Measurements from ENCODE around the gene RANBP2.

DNA sequence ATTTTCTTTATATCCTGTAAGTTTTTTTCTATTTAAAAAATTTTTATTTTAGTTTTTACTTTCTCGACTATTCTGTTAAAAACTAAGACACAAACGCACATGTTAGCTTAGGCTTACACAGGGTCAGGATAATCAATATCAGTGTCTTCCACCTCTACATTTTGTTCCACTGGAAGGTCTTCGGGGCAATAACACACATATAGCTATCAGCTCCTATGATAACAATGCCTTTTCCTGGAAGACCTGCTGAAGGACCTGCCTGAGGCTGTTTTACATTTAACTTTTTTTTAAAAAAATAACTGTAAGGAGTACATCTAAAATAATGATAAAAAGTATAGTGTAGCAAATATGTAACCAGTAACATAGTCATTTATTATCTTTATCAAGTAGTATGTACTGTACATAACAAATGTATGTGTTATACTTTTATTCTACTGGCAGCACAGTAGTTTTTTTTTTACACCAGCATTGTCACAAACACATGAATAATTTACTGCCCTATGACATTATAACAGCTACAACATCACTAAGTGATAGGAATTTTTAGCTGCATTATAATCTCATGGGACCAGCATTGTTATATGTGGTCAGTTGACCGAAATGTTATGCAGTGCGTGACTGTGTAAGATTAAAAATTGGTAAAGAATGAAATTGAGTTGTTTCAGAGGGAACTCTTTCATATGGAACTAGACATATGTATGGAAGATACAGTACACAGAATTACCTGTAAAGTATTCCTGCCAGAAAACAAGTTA, 105.2 kb downstream of the RANBP2 start:
- TF ChIP-seq EP300 (IDR thresholded peaks at IDR 0.05; ENCODE audit: low read depth) = no peak
- no peak for TF ChIP-seq POLR2A (IDR thresholded peaks at IDR 0.05)

Measured in transverse colon (tissue), 1 donor.